Loucy (cell line): ENCODE measurements around the gene CLNK.

Source experiments
- H2AFZ ChIP-seq: fragments of 200-600 bp; sonication (generic); 2 replicates; pipeline ENCODE4 v1.6.0; 2016; ENCODE audit warnings: antibody characterized with exemption, mild to moderate bottlenecking, low read length, moderate library complexity
- H3F3A ChIP-seq: fragments of 200-600 bp; 2 replicates; pipeline ENCODE4 v1.6.0; 2016; ENCODE audit warnings: antibody characterized with exemption, low read depth, mild to moderate bottlenecking
- H3K27me3 ChIP-seq: fragments of 200-600 bp; sonication (generic); 2 replicates; pipeline ENCODE4 v1.6.1; 2014; ENCODE audit warnings: low read length, mild to moderate bottlenecking; ENCODE audit not compliant: insufficient read depth, poor library complexity, severe bottlenecking
- H3K36me3 ChIP-seq: fragments of 200-600 bp; sonication (generic); 2 replicates; pipeline ENCODE4 v1.6.1; 2016; ENCODE audit warnings: low read length; ENCODE audit not compliant: insufficient read depth
- H3K4me1 ChIP-seq: fragments of 200-600 bp; sonication (generic); 2 replicates; pipeline ENCODE4 v1.5.1; 2014; ENCODE audit warnings: low read length, mild to moderate bottlenecking; ENCODE audit not compliant: insufficient read depth, poor library complexity, severe bottlenecking
- H3K4me2 ChIP-seq: fragments of 200-600 bp; sonication (generic); 2 replicates; pipeline ENCODE4 v1.6.0; 2014; ENCODE audit warnings: antibody characterized with exemption, low read length, low read depth, mild to moderate bottlenecking; ENCODE audit not compliant: poor library complexity, severe bottlenecking
- H3K4me3 ChIP-seq: fragments of 200-600 bp; sonication (generic); 2 replicates; pipeline ENCODE4 v1.5.1; 2014; ENCODE audit warnings: low read length, mild to moderate bottlenecking, mixed read lengths; ENCODE audit not compliant: poor library complexity, severe bottlenecking
- H3K79me2 ChIP-seq: fragments of 200-600 bp; sonication (generic); 2 replicates; pipeline ENCODE4 v1.6.1; 2014; ENCODE audit warnings: low read length; ENCODE audit not compliant: insufficient read depth
- H3K9ac ChIP-seq: fragments of 200-600 bp; sonication (generic); 2 replicates; pipeline ENCODE4 v1.6.0; 2014; ENCODE audit warnings: mild to moderate bottlenecking, low read depth, low read length, moderate library complexity; ENCODE audit not compliant: poor library complexity, severe bottlenecking
- H3K9me2 ChIP-seq: fragments of 200-600 bp; sonication (generic); replicated peaks from 2 replicates; pipeline ENCODE4 v1.6.1; 2016; ENCODE audit warnings: low read depth, low read length, mixed read lengths
- H3K9me3 ChIP-seq: fragments of 200-600 bp; sonication (generic); 2 replicates; pipeline ENCODE4 v1.6.1; 2014; ENCODE audit warnings: mild to moderate bottlenecking, antibody characterized with exemption, low read length, low read depth; ENCODE audit not compliant: insufficient read depth
- H4K20me1 ChIP-seq: fragments of 200-600 bp; sonication (generic); 2 replicates; pipeline ENCODE4 v1.6.0; 2014; ENCODE audit warnings: antibody characterized with exemption, low read length, mild to moderate bottlenecking; ENCODE audit not compliant: insufficient read depth, poor library complexity, severe bottlenecking
- CTCF ChIP-seq: fragments of 200-600 bp; sonication (generic); conservative IDR thresholded peaks from 2 replicates; pipeline ENCODE4 v1.5.1; 2014; ENCODE audit warnings: mild to moderate bottlenecking, antibody characterized with exemption, low read length
- EZH2phosphoT487 ChIP-seq: fragments of 200-600 bp; IDR thresholded peaks from 2 replicates; pipeline ENCODE4 v1.6.1; 2018; ENCODE audit warnings: antibody characterized with exemption, mild to moderate bottlenecking, moderate library complexity, borderline replicate concordance

CLNK gene

GRCh38 chr4:10596586-10597290 is 87.8 kb downstream of the CLNK start:
- TF ChIP-seq CTCF (no peak), EZH2phosphoT487 (no peak)
- H3K4me2 ChIP-seq: no peak overlapping the region
- no peaks in the 10 kb centered on the region for H3K9me3 ChIP-seq
- no peaks in the 10 kb centered on the region for H4K20me1 ChIP-seq
- no peak overlapping the region for H3K9ac ChIP-seq
- no peak overlapping the region for H2AFZ ChIP-seq
- no peak overlapping the region for H3K4me3 ChIP-seq
- no peaks in the 10 kb centered on the region for H3F3A ChIP-seq
- peaks cover 13% of the 10 kb centered on the region for H3K4me1 ChIP-seq
- no peaks in the 10 kb centered on the region for H3K79me2 ChIP-seq
- no peaks in the 10 kb centered on the region for H3K27me3 ChIP-seq
- H3K9me2 ChIP-seq: no peaks in the 10 kb centered on the region
- H3K36me3 ChIP-seq: no peaks in the 10 kb centered on the region

GRCh38 chr4:10593130-10593529 is 91.4 kb downstream of the CLNK start:
- H3F3A ChIP-seq: peaks cover 3% of the 10 kb centered on the region

GRCh38 chr4:10590896-10591295 is 93.7 kb downstream of the CLNK start:
- H2AFZ ChIP-seq: no peak overlapping the region
- H3K4me2 ChIP-seq: peak overlapping the region; percentile 43
- H4K20me1 ChIP-seq: no peaks in the 10 kb centered on the region
- no peaks in the 10 kb centered on the region for H3K27me3 ChIP-seq
- H3K4me3 ChIP-seq: no peak overlapping the region
- no peaks in the 10 kb centered on the region for H3K9me2 ChIP-seq
- no peaks in the 10 kb centered on the region for H3K9me3 ChIP-seq
- H3K36me3 ChIP-seq: no peaks in the 10 kb centered on the region
- H3F3A ChIP-seq: peaks cover 11% of the 10 kb centered on the region
- no peak for TF ChIP-seq EZH2phosphoT487
- no peak for TF ChIP-seq CTCF
- H3K4me1 ChIP-seq: peaks cover 48% of the 10 kb centered on the region
- no peaks in the 10 kb centered on the region for H3K79me2 ChIP-seq
- no peak overlapping the region for H3K9ac ChIP-seq

More at GRCh38 chr4:10593130-10593529, 91.4 kb downstream of the CLNK start:
- Histone ChIP-seq H3K4me2 (no peak overlapping the region), H3K27me3 (no peaks in the 10 kb centered on the region), H4K20me1 (no peaks in the 10 kb centered on the region), H3K4me1 (peaks cover 34% of the 10 kb centered on the region), H3K9me3 (no peaks in the 10 kb centered on the region), H2AFZ (no peak overlapping the region), H3K9ac (no peak overlapping the region), H3K36me3 (no peaks in the 10 kb centered on the region), H3K9me2 (no peaks in the 10 kb centered on the region), H3K4me3 (no peak overlapping the region), H3K79me2 (no peaks in the 10 kb centered on the region)
- no peak for TF ChIP-seq EZH2phosphoT487
- peak; percentile 23 for TF ChIP-seq CTCF
